NCI-H1436 (cell line): ENCODE measurements around the gene MAP3K14.
A peak's percentile ranks its signal among the peaks of the same experiment; 100 is the strongest.

Source experiments
- DNase-seq: peaks from one replicate; lab custom pipeline; 2025; lab: John Stamatoyannopoulos, UW

The MAP3K14 gene

DNA sequence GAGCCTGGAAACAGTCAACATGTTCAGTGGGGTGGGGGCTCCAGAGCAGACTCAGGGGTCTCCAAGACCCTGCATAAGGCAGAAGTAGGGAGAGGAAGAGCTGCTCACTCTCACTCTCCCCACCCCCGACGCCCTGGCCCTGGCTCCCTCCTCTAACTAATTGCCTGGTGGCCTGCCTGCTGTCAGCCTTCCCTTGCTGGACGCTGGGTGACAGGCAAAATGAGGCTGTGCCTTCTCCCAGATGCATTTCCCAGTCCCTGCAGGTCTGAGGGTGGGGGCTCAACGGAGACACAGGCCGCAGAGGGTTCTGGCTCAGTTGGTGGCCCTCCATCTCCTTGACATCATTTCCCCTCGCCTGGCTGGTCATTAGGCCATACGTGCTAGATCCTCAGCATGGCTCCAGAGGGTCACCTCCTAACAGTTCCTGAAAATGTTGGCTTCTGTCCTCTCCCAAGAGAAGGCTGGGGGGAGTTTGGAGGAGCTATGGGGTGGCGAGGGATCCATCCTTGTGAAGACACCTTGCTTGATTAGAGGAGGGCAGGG lies 93.8 kb downstream of the MAP3K14 start:
- DNase-seq = no peak

- DNase-seq = peak; percentile 50
These were observed 94.4 kb downstream of the MAP3K14 start for GRCh38 chr17:45222289-45222995.

GRCh38 chr17:45222014-45222288 lies 94.9 kb downstream of the MAP3K14 start:
- DNase-seq = no peak

DNA sequence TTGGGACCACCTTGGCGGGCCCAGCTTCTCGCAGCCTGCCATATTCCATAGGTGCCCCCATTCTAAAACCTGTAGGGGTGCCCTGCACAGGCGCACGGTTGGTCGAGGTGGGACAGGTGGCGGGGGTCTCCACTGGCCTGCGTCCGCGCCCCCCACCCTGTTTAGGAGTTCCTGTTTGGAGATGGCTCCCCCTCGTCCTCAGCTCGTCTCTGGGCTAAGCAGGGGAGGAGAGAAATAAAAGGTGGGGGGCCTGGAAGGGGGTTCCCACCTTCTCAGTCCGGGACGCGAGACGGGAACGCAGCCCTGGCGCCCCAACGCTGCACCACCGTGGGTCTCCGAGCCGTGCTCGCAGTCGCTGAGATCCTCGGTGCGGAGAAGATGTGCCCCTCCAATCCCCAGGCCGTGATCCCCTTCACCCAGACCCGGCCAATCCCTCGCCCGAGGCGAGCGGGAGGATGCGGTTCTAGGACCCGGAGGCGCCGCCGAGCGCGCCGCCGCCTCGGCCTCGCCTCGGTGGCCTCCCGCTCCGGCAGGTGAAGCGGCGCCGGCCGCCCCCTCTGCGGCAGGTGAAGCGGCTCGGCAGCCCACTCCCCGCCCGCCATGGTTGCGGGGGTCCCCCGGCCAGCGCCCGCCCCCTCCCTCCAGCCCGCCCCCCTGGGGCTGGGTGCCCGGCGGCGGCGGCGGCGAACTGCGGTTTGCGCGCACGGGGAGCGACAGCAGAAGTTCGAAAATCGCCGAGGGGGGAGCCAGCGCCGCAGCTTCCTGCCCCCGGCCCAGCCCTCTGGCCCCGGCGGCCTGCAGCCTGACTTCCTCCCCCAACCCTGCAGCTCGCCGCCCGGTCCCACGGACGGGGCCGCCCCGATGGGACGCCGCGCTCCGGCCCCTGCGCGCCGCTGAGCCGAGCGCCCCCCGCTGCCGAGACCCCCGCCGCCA lies 95.5 kb downstream of the MAP3K14 start, which contains the start of gene FMNL1:
Gene FMNL1, plus strand, starts transcription at position 805 of the 933 bp plus-strand sequence. CDS start 240 bp downstream, outside the sequence.
- no peak for DNase-seq

GRCh38 chr17:45220079-45220478 lies 96.7 kb downstream of the MAP3K14 start:
- no peak for DNase-seq

GRCh38 chr17:45218895-45219661 lies 97.7 kb downstream of the MAP3K14 start:
- peak; percentile 84 for DNase-seq
